ENCODE data around the gene MED31.

The MED31 gene

DNA sequence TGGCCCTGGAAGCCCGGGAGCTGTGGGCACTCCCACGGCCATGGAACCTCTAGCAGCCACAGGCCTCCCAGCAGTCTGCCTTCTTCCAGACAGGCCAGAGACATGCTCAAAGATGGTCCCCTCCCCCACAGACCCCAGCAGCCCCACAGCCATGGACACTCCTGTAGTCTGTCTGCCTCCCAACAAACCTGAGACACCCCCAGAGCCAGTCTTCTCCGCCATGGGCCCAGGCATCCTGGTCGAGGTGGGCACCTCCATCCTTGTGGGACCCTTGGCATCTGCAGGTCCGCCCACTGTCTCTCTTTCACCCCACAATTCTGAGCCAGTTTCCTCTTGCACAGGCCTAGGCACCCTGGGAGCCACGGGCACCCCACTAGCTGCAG, 14.0 kb downstream of the MED31 start:
- H4K20me1 ChIP-seq (ENCODE audit: insufficient read depth, low read length), result no peaks in the 10 kb centered on the region
- H3K9me3 ChIP-seq (replicated peaks; ENCODE audit: insufficient read depth, low read length), result no peaks in the 10 kb centered on the region
- no peak overlapping the region for H2AFZ ChIP-seq (ENCODE audit: low read length)
- H3K4me1 ChIP-seq (ENCODE audit: low read length), result peaks cover 13% of the 10 kb centered on the region; the same call in 1 of the 2 replicates
- peaks cover 24% of the 10 kb centered on the region for H3K79me2 ChIP-seq (ENCODE audit: low read length)
- H3K9me2 ChIP-seq (replicated peaks; ENCODE audit: insufficient read depth, low read length), result no peaks in the 10 kb centered on the region
- no peaks in the 10 kb centered on the region; the same call in 1 of the 2 replicates for H3F3A ChIP-seq (ENCODE audit: insufficient read depth, low read length)
- no peak overlapping the region for H3K27ac ChIP-seq (ENCODE audit: low read length)
- no peaks in the 10 kb centered on the region for H3K27me3 ChIP-seq (replicated peaks; ENCODE audit: insufficient read depth, low read length)
- no peak for DNase-seq
- no peak overlapping the region for H3K4me3 ChIP-seq (ENCODE audit: low read length)
- TF ChIP-seq EZH2phosphoT487 (IDR thresholded peaks at IDR 0.05; ENCODE audit: low read length) (no peak), EZH2 (optimal IDR thresholded peaks at IDR 0.05; ENCODE audit: low read depth, low read length) (no peak)
- TF ChIP-seq, protein P1, sequence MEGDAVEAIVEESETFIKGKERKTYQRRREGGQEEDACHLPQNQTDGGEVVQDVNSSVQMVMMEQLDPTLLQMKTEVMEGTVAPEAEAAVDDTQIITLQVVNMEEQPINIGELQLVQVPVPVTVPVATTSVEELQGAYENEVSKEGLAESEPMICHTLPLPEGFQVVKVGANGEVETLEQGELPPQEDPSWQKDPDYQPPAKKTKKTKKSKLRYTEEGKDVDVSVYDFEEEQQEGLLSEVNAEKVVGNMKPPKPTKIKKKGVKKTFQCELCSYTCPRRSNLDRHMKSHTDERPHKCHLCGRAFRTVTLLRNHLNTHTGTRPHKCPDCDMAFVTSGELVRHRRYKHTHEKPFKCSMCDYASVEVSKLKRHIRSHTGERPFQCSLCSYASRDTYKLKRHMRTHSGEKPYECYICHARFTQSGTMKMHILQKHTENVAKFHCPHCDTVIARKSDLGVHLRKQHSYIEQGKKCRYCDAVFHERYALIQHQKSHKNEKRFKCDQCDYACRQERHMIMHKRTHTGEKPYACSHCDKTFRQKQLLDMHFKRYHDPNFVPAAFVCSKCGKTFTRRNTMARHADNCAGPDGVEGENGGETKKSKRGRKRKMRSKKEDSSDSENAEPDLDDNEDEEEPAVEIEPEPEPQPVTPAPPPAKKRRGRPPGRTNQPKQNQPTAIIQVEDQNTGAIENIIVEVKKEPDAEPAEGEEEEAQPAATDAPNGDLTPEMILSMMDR (IDR thresholded peaks at IDR 0.05; ENCODE audit: low read length), result no peak
- H3K4me2 ChIP-seq (ENCODE audit: low read depth, low read length), result no peak overlapping the region
- no peak overlapping the region for H3K9ac ChIP-seq (ENCODE audit: low read length)
- H3K36me3 ChIP-seq (replicated peaks; ENCODE audit: insufficient read depth, low read length), result no peaks in the 10 kb centered on the region

DNA sequence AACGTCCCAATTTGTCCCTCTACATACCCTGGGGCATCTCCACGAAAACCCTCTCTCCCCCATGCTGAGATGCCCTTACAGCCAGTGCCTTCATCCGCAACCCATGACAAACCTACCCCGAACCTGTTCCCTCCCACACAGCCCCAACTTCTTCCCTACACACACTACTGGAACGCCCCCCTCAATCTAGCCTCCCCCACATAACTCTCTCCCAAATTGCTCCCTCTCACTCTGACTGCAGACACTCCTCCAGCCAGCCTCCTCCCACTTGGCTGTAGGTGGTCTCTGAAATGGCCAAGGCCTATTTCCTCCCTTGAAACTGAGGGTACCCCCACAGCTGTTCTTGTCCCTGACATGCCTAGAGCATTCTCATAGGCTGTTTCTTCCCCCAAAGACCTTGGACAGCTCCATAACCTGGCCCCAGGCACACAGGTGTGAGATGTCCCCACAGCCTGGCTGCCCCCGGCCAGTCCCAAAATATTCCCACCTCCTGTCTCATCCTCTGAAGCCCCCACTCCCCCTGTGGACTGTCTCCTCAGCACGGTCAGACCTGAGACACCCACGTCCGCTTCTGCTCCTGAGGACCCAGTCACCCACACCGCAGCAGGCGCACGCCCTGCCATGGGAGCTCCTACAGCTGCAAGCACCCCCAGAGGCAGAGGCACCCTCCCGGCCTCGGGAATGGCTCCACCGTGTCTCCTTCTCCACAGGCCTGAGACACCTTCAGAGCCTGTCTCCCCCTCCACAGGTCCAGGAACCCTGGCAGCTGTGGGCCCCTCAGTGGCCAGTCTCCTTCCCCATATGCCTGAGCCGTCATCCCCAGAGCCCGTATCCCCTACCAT, 14.6 kb downstream of the MED31 start:
- Histone ChIP-seq H3K9me3 (replicated peaks; ENCODE audit: insufficient read depth, low read length) (no peaks in the 10 kb centered on the region), H3K9ac (ENCODE audit: low read length) (no peak overlapping the region), H3F3A (ENCODE audit: insufficient read depth, low read length) (no peaks in the 10 kb centered on the region; the same call in 1 of the 2 replicates), H4K20me1 (ENCODE audit: insufficient read depth, low read length) (no peaks in the 10 kb centered on the region), H3K4me2 (ENCODE audit: low read depth, low read length) (no peak overlapping the region), H2AFZ (ENCODE audit: low read length) (no peak overlapping the region), H3K4me3 (ENCODE audit: low read length) (no peak overlapping the region), H3K27ac (ENCODE audit: low read length) (no peak overlapping the region), H3K27me3 (replicated peaks; ENCODE audit: insufficient read depth, low read length) (no peaks in the 10 kb centered on the region), H3K79me2 (ENCODE audit: low read length) (peaks cover 18% of the 10 kb centered on the region), H3K9me2 (replicated peaks; ENCODE audit: insufficient read depth, low read length) (no peaks in the 10 kb centered on the region), H3K36me3 (replicated peaks; ENCODE audit: insufficient read depth, low read length) (no peaks in the 10 kb centered on the region), H3K4me1 (ENCODE audit: low read length) (peaks cover 7% of the 10 kb centered on the region; the same call in 1 of the 2 replicates)
- DNase-seq, result no peak
- no peak for TF ChIP-seq EZH2 (optimal IDR thresholded peaks at IDR 0.05; ENCODE audit: low read depth, low read length)
- TF ChIP-seq, protein P1 (IDR thresholded peaks at IDR 0.05; ENCODE audit: low read length), result no peak
- TF ChIP-seq EZH2phosphoT487 (IDR thresholded peaks at IDR 0.05; ENCODE audit: low read length), result no peak

DNA sequence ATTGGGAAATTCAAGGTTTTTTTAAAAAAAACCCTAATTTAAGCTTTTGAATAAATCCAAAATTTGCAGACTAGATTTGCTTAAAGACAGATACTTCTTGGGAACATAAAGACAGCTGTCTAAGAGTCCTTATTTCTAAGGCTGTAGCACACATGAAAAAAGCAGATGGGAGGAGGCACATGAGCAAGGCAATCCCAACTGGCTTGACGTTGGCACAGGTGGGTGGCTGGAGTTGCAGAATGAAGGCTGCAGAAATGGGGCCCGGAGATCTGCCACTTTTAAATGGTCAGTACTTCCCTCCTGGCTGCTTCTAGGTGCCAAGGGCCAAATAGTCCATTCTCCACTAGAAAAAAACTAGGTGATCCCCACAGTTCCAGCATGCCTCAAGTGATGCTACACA, 15.3 kb downstream of the MED31 start:
- Histone ChIP-seq H3K79me2 (ENCODE audit: low read length) (peaks cover 14% of the 10 kb centered on the region), H3K4me3 (ENCODE audit: low read length) (no peak overlapping the region), H3K9me2 (replicated peaks; ENCODE audit: insufficient read depth, low read length) (no peaks in the 10 kb centered on the region), H3K36me3 (replicated peaks; ENCODE audit: insufficient read depth, low read length) (no peaks in the 10 kb centered on the region), H3K4me2 (ENCODE audit: low read depth, low read length) (no peak overlapping the region), H2AFZ (ENCODE audit: low read length) (no peak overlapping the region), H3K9ac (ENCODE audit: low read length) (no peak overlapping the region), H3K27ac (ENCODE audit: low read length) (no peak overlapping the region), H3K4me1 (ENCODE audit: low read length) (peaks cover 4% of the 10 kb centered on the region; the same call in 1 of the 2 replicates), H3K9me3 (replicated peaks; ENCODE audit: insufficient read depth, low read length) (no peaks in the 10 kb centered on the region), H3F3A (ENCODE audit: insufficient read depth, low read length) (no peaks in the 10 kb centered on the region), H4K20me1 (ENCODE audit: insufficient read depth, low read length) (no peaks in the 10 kb centered on the region), H3K27me3 (replicated peaks; ENCODE audit: insufficient read depth, low read length) (no peaks in the 10 kb centered on the region)
- DNase-seq, result no peak
- TF ChIP-seq EZH2phosphoT487 (IDR thresholded peaks at IDR 0.05; ENCODE audit: low read length) (no peak), EZH2 (optimal IDR thresholded peaks at IDR 0.05; ENCODE audit: low read depth, low read length) (no peak)
- TF ChIP-seq, protein P1 (IDR thresholded peaks at IDR 0.05; ENCODE audit: low read length), result no peak

Measured in MM.1S (cell line).